ENCODE measurements around the gene CTXND2.
A peak's percentile ranks its signal among the peaks of the same experiment; 100 is the strongest.
"Not testable (repeated sequence)": the region's sequence is repeated elsewhere in the genome, so short reads cannot be mapped to it uniquely, and the experiment has no call there.

The CTXND2 gene

DNA sequence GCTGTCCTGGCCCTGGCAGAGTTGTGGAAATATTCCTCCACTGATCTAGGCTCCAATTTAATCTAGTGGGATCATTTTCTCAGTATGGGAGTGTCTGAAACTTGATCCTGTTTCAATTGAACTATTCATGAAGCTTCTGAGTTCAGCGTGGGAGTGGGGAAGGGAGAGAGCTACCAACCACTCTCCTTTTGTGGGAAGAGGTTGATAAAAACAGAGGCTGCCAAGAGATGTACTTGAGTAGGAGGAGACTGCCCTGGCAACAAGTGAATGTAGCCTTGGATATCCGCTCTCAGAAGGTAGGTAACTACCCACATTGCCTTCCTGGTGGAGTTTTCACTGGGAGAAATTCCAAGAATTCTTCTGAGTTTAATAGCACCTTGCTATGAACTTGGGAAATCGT is at the start of gene CTXND2:
CTXND2 (plus strand) TSS at position 119 of the 400 bp plus-strand sequence. CDS start 25,179 bp downstream, outside the sequence.
- no peak for DNase-seq (ENCODE audit: low read depth in 4 of 4, low spot score in 1 of 4)

DNA sequence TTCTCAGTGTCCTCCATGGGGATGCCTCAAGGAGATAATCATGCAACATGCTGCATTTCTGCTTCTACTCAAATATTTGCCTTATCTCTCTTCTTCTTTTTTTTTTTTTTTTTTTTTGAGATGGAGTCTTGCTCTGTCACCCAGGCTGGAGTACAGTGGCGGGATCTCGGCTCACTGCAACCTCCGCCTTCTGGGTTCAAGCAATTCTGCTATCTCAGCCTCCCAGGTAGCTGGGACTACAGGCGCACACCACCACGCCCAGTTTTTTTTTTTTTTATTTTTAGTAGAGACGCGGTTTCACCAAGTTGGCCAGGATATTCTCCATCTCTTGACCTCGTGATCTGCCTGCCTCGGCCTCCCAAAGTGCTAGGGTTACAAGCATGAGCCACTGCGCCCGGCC is 46.1 kb upstream of the CTXND2 start:
- not testable (repeated sequence) for DNase-seq (ENCODE audit: low read depth in 4 of 4, low spot score in 1 of 4)

DNA sequence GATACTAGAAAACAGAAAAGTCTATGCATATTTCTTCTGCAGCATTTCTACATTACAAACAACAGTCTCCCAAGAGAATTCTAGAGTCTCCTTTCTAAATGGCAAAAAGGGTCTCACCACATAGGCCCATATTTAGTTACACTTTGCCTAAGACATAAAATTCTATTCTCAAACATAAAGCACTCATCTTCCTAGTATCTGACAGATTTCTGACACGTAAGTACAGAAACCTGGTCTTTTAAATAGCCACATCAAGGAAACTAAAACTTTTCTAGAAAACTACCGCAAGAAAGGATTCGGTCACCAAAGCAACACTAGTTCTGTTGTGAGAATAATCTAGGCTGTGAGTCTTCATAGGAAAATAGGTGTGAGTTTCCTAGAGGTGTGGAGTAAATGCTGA is 45.3 kb upstream of the CTXND2 start:
- no peak for DNase-seq (ENCODE audit: low read depth in 4 of 4, low spot score in 1 of 4)

- no peak for DNase-seq (ENCODE audit: low read depth in 4 of 4, low spot score in 1 of 4)
Measured at GRCh38 chr1:150842343-150842742, 44.6 kb upstream of the CTXND2 start.

- no peak for DNase-seq (ENCODE audit: low read depth in 4 of 4, low spot score in 1 of 4)
Measured at GRCh38 chr1:150842964-150843363, 44.0 kb upstream of the CTXND2 start.

- DNase-seq (ENCODE audit: low read depth in 4 of 4, low spot score in 1 of 4), result no peak
Measured at GRCh38 chr1:150843474-150843873, 43.5 kb upstream of the CTXND2 start.

DNA sequence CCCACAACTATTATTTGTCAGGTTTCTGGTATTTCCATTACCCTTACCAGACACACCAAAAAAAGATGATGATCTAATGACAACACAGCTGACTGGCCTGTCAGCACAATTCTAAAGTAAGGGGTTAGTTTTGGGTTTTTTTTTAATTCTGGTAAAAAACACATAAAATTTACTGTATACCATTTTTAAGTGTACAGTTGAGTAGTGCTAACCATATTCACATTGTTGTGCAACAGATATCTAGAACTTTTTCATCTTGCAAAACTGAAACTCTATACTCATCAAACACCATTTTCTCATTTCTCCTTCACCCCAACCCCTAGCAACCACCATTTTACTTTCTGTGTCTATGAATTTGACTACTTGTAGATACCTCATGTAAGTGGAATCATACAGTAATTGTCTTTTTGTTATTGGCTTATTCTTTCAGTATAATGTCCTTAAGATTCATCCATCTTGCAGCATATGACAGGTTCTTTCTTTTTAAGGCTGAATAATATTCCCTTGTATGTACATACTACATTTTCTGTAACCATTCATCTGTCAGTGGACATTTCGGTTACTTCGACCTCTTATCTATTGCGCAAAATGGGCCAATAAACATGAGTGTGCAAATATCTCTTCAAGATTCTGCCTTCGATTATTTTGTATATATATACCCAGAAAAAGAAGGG is 40.3 kb upstream of the CTXND2 start:
- no peak for DNase-seq (ENCODE audit: low read depth in 4 of 4, low spot score in 1 of 4)

DNA sequence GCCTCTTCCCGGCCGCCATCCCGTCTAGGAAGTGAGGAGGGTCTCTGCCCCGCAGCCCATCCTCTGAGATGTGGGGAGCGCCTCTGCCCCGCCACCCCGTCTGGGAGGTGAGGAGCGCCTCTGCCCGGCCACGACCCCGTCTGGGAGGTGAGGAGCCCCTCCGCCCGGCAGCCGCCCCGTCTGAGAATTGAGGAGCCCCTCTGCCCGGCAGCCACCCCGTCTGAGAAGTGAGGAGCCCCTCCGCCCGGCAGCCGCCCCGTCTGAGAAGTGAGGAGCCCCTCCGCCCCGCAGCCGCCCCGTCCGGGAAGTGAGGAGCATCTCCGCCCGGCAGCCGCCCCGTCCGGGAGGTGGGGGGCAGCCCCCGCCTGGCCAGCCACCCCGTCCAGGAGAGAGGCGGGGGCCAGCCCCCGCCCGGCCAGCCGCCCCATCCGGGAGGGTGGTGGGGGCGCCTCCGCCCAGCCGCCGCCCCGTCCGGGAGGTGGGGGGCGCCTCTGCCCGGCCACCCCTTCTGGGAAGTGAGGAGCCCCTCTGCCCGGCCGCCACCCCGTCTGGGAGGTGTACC is 36.1 kb upstream of the CTXND2 start:
- DNase-seq (ENCODE audit: low read depth in 4 of 4, low spot score in 1 of 4), result not testable (repeated sequence)

- DNase-seq (ENCODE audit: low read depth in 4 of 4, low spot score in 1 of 4), result not testable (repeated sequence)
Measured at GRCh38 chr1:150852734-150853133, 34.2 kb upstream of the CTXND2 start.

- no peak for DNase-seq (ENCODE audit: low read depth in 4 of 4, low spot score in 1 of 4)
Measured at GRCh38 chr1:150863724-150864123, 23.2 kb upstream of the CTXND2 start.

DNA sequence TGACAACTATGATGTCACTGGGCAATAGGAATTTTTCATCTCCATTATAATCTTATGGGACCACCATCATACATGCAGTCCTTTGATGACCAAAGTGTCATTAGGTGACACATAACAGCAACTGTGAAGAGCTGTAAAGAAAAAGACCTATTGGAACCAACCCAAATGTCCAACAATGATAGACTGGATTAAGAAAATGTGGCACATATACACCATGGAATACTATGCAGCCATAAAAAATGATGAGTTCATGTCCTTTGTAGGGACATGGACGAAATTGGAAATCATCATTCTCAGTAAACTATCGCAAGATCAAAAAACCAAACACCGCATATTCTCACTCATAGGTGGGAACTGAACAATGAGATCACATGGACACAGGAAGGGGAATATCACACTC is 22.7 kb upstream of the CTXND2 start:
- not testable (repeated sequence) for DNase-seq (ENCODE audit: low read depth in 4 of 4, low spot score in 1 of 4)

- DNase-seq (ENCODE audit: low read depth in 4 of 4, low spot score in 1 of 4), result no peak
Measured at GRCh38 chr1:150869683-150870082, 17.3 kb upstream of the CTXND2 start.

GRCh38 chr1:150872572-150872971 is 14.4 kb upstream of the CTXND2 start:
- no peak for DNase-seq (ENCODE audit: low read depth in 4 of 4, low spot score in 1 of 4)

DNA sequence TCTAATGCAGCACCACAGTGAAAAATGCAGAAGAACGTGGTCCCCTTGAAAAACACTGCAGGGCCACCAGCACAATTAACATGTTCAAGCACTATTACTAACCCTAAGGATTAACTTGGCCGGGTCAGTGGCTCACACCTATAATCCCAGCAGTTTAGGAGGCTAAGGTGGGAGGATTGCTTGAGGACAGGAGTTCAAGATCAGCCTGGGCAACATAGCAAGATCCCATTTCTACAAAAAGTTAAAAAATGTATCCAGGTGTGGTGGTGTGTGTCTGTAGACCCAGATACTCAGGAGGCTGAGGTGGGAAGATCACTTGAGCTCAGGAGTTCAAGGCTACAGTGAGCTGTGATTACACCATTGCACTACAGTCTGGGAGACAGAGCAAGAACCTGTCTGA is 13.4 kb upstream of the CTXND2 start:
- DNase-seq (ENCODE audit: low read depth in 4 of 4, low spot score in 1 of 4), result no peak

DNA sequence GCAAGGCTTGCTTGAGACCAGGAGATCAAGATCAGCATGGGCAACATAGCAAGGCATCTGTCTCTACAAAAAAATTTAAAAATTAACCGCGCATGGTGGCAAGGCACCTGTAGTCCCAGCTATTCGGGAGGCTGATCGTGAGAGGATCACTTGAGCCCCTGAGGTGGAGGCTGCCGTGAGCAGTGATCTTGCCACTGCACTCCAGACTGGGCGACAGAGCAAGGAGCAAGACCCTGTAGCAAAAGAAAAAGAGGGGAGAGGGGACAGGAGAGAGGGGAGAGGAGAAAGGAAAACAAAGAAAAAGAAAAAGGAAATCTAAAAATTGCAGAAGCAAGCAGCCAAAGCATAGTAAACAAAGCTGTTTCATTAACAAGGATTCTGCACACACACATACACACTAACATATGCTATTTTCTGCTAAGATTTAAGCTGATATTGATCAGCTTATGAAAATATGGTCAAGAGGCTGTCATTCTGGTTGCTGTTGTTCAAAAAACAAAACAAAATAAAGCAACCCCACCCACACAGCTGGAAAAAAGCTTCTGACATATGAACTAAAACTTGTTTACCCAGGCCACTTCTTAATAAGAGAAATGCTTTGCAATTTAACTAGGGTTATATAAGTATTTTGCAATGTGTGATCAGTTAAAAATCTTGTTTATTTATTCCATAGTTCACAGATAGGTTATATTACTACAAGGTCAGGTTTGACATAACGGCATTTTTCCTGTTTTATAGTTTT is 12.3 kb upstream of the CTXND2 start:
- no peak for DNase-seq (ENCODE audit: low read depth in 4 of 4, low spot score in 1 of 4)

GRCh38 chr1:150875197-150876118 is 11.5 kb upstream of the CTXND2 start:
- peak in 1 of 4 experiments; percentile 4 for DNase-seq (ENCODE audit: low read depth in 4 of 4, low spot score in 1 of 4)

GRCh38 chr1:150876119-150876454 is 10.8 kb upstream of the CTXND2 start:
- no peak for DNase-seq (ENCODE audit: low read depth in 4 of 4, low spot score in 1 of 4)

DNA sequence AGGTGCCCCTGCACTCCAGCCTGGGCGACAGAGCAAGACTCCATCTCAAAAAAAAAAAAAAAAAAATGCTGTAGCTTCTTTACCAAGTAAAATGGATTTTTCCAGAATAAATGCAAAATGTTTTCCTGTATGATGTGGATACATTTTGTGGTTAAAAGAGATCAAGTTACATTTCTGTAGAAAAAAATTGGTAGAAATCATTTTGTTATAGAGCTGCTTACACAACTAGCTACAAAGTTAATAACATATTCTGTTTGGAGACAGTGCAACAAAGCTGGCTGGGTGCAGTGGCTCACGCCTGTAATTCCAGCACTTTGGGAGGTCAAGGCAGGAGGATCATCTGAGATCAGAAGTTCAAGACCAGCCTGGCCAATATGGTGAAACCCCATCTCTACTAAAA is 8.0 kb upstream of the CTXND2 start:
- not testable (repeated sequence) for DNase-seq (ENCODE audit: low read depth in 4 of 4, low spot score in 1 of 4)

GRCh38 chr1:150881331-150882070 is 5.4 kb upstream of the CTXND2 start:
- no peak for DNase-seq (ENCODE audit: low read depth in 4 of 4, low spot score in 1 of 4)

DNA sequence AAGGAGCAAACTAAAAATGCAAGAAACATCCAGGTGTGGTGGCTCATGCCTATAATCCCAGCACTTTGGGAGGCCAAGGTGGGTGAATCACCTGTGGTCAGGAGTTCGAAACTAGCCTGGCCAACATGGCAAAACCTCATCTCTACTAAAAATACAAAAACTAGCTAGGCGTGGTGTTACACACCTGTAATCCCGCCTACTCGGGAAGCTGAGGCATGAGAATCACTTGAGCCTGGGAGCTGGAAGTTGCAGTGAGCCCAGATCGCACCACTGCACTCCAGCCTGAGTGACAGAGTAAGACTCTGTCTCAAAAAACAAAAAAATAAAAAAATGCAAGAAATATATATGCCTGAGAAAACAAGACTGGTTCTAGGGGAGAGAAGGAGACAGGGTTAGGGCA is 3.8 kb upstream of the CTXND2 start:
- not testable (repeated sequence) for DNase-seq (ENCODE audit: low read depth in 4 of 4, low spot score in 1 of 4)

DNA sequence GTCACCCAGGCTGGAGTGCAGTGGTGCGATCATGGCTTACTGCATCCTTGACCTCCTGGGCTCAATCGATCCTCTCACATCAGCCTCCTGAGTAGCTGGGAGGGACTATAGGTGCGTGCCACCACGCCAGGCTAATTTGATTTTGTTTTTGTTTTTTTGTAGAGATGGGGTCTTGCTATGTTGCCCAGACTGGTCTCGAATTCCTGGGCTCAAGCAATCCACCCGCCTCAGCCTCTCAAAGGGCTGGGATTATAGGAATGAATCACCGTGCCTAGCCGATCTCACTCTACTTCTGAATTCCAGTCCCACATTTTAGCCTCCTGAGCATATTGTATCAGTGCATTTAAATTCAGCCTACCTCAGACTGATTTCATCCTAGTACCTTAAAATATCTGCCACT is 1.8 kb downstream of the CTXND2 start:
- DNase-seq (ENCODE audit: low read depth in 4 of 4, low spot score in 1 of 4), result no peak

Measured in stimulated activated CD4-positive, alpha-beta T cell treated with anti-CD3 and anti-CD28 coated beads, Interleukin-1b, Interleukin-23, amount 100 ng/mL, for 24 hours (primary cell).